Stomach (tissue), 9 donors: Measurements from ENCODE around the gene CHKB. TPM values are rescaled to one million over a fixed set of nuclear protein-coding genes. Genes with fewer than 3 reads are reported as not detected.

ENCODE experiments used
- DNase-seq, 2 donors: peaks; one replicate each; pipeline versions ENCODE4 v3.0.0 to v3.0.0-alpha.2; 2013 to 2019
- H3K27ac ChIP-seq, 5 donors: fragments of 200-600 bp in 4 of 5; sonication (generic) in 4 of 5; one replicate each; pipeline ENCODE4 v1.5.1; 2013 to 2019; ENCODE audit warnings: mild to moderate bottlenecking in 1 of 5, moderate library complexity in 1 of 5
- H3K27me3 ChIP-seq, 3 donors: fragments of 200-600 bp; sonication (generic); one replicate each; pipeline ENCODE4 v1.5.1; 2017 to 2019; ENCODE audit warnings: mixed run types in 1 of 3
- H3K36me3 ChIP-seq, 4 donors: fragments of 200-600 bp; sonication (generic); 1 replicate in 3 of 4; 2 replicates in 1 of 4; pipeline ENCODE4 v1.5.1; 2016 to 2019
- H3K4me1 ChIP-seq, 4 donors: fragments of 200-600 bp; sonication (generic); one replicate each; pipeline ENCODE4 v1.5.1; 2016 to 2019
- H3K4me3 ChIP-seq, 4 donors: fragments of 200-600 bp; sonication (generic) in 3 of 4; one replicate each; pipeline ENCODE4 v1.5.1; 2016 to 2019; ENCODE audit warnings: mild to moderate bottlenecking in 1 of 4
- H3K9me3 ChIP-seq, 4 donors: fragments of 200-600 bp; sonication (generic); one replicate each; pipeline ENCODE4 v1.5.1; 2016 to 2019
- CTCF ChIP-seq, 7 experiments: fragments of 450-650 bp in 4 of 7; fragments of 200-600 bp in 3 of 7; sonication (generic) in 3 of 7; IDR thresholded peaks; one replicate each; pipeline ENCODE4 v1.5.1; 2016 to 2019; ENCODE audit warnings: antibody characterized with exemption in 7 of 7, control low read depth in 2 of 7, mild to moderate bottlenecking in 1 of 7
- EP300 ChIP-seq: sonication (generic); formaldehyde crosslinking; IDR thresholded peaks from one replicate; pipeline ENCODE4 v1.6.1; 2017; ENCODE audit warnings: antibody characterized with exemption
- POLR2A ChIP-seq, 4 donors: fragments of 450-650 bp; IDR thresholded peaks; one replicate each; pipeline ENCODE4 v1.6.1; 2016; ENCODE audit warnings: antibody characterized with exemption in 4 of 4, control low read depth in 2 of 4, mild to moderate bottlenecking in 1 of 4, moderate library complexity in 1 of 4
- POLR2AphosphoS5 ChIP-seq, 3 donors: sonication (generic); formaldehyde crosslinking; IDR thresholded peaks; one replicate each; pipeline ENCODE4 v1.6.1; 2016; ENCODE audit warnings: antibody characterized with exemption in 3 of 3
- WGBS, 5 donors: extraction: QIAGEN DNeasy Blood & Tissue Kit in 3 of 5; methylation state at CpG; one replicate each; pipeline versions ENCODE4 v1.1.5 to v1.1.7; 2013 to 2018; 5-methylcytosine and 5-hydroxymethylcytosine counted together
- intact Hi-C: fragments of 100-400 bp; cut with DNase I; formaldehyde crosslinking; loops from one replicate; pipeline ENCODE4 v1.15.1; 2023; ENCODE audit warnings: low total_unique reads
- polyA plus RNA-seq, 3 donors: library from polyadenylated mRNA; stranded (reverse); fragments of 200-250 nt; gene quantifications; one replicate each; pipeline ENCODE4 v1.2.3, GENCODE V29; 2013
- total RNA-seq, 5 donors: library from RNA; depleted of rRNA; stranded (reverse); fragments of >200 nt; gene quantifications; one replicate each; pipeline versions ENCODE4 v1.1.0 to v1.2.3, GENCODE V29; 2014 to 2016
- donor health status: healthy with polysubstance abuse.
- donor health status: Bipolar disorder and iron deficiency.
- donor health status: healthy.

The CHKB gene
- total and polyA plus RNA-seq, 8 donors: 31.9 to 283 (median 118) TPM

- no peak for DNase-seq
- intact Hi-C loops: no loop called here
- 86 to 92% (median 89%) methylated on average over 10 to 13 of the region's 13 CpGs for WGBS, 5 donors
Observed at GRCh38 chr22:50569896-50570535, 12.6 kb downstream of the CHKB start.

GRCh38 chr22:50569041-50569459 is 13.6 kb downstream of the CHKB start:
- TF ChIP-seq POLR2A (IDR thresholded peaks at IDR 0.05) (no peak), CTCF (IDR thresholded peaks at IDR 0.05) (no peak), EP300 (no peak), POLR2AphosphoS5 (IDR thresholded peaks at IDR 0.05) (peak in 1 of 3 donors; percentile 33)
- WGBS, 5 donors: 36 to 55% (median 44%) methylated on average over 8 of the region's 8 CpGs
- peak; percentile 74 to 82 for DNase-seq

More at GRCh38 chr22:50569896-50570535, 12.6 kb downstream of the CHKB start:
- no peaks in the 10 kb centered on the region for H3K9me3 ChIP-seq
- no peak for TF ChIP-seq POLR2AphosphoS5 (IDR thresholded peaks at IDR 0.05)
- no peak for TF ChIP-seq CTCF (IDR thresholded peaks at IDR 0.05)
- no peak for TF ChIP-seq POLR2A (IDR thresholded peaks at IDR 0.05)
- no peak for TF ChIP-seq EP300
- H3K36me3 ChIP-seq: peaks cover 3 to 50% (median 29%) of the 10 kb centered on the region in 4 donors
- peaks cover 5 to 39% (median 15%) of the 10 kb centered on the region in 4 donors for H3K4me1 ChIP-seq
- peak overlapping the region; percentile 66 to 79 (median 76) for H3K27ac ChIP-seq
- no peaks in the 10 kb centered on the region for H3K27me3 ChIP-seq
- no peak overlapping the region for H3K4me3 ChIP-seq

GRCh38 chr22:50568626-50569025 is 14.0 kb downstream of the CHKB start:
- no peak overlapping the region for H3K4me3 ChIP-seq
- DNase-seq: peak; percentile 68 to 90
- H3K27ac ChIP-seq: peak overlapping the region; percentile 66 to 79 (median 76)
- WGBS, 5 donors: 49 to 69% (median 53%) methylated on average over 5 to 7 of the region's 7 CpGs
- H3K9me3 ChIP-seq: no peaks in the 10 kb centered on the region
- H3K36me3 ChIP-seq: peaks cover 3 to 40% (median 26%) of the 10 kb centered on the region in 4 donors
- no peak for TF ChIP-seq CTCF (IDR thresholded peaks at IDR 0.05)
- TF ChIP-seq POLR2A (IDR thresholded peaks at IDR 0.05): no peak
- TF ChIP-seq POLR2AphosphoS5 (IDR thresholded peaks at IDR 0.05): peak in 2 of 3 donors; percentile 41 to 46
- TF ChIP-seq EP300: no peak
- H3K4me1 ChIP-seq: peaks cover 9 to 48% (median 24%) of the 10 kb centered on the region in 4 donors
- H3K27me3 ChIP-seq: no peaks in the 10 kb centered on the region
- intact Hi-C loops: no loop called here

More at GRCh38 chr22:50569041-50569459, 13.6 kb downstream of the CHKB start:
- intact Hi-C loops: no loop called here
- peaks cover 3 to 44% (median 28%) of the 10 kb centered on the region in 4 donors for H3K36me3 ChIP-seq
- H3K27ac ChIP-seq: peak overlapping the region; percentile 66 to 79 (median 76)
- no peaks in the 10 kb centered on the region for H3K27me3 ChIP-seq
- H3K9me3 ChIP-seq: no peaks in the 10 kb centered on the region
- peaks cover 5 to 43% (median 20%) of the 10 kb centered on the region in 4 donors for H3K4me1 ChIP-seq
- no peak overlapping the region for H3K4me3 ChIP-seq

- peaks cover 14 to 56% (median 29%) of the 10 kb centered on the region in 4 donors for H3K4me1 ChIP-seq
- no peaks in the 10 kb centered on the region for H3K27me3 ChIP-seq
- H3K4me3 ChIP-seq: no peak overlapping the region
- H3K27ac ChIP-seq: peak overlapping the region in 4 of 5 donors; percentile 66 to 79 (median 77)
- DNase-seq: no peak
- WGBS, 5 donors: 86 to 96% (median 93%) methylated on average over 7 of the region's 7 CpGs
- H3K9me3 ChIP-seq: no peaks in the 10 kb centered on the region
- peaks cover 3 to 31% (median 22%) of the 10 kb centered on the region in 4 donors for H3K36me3 ChIP-seq
- TF ChIP-seq POLR2A (IDR thresholded peaks at IDR 0.05): no peak
- no peak for TF ChIP-seq EP300
- no peak for TF ChIP-seq CTCF (IDR thresholded peaks at IDR 0.05)
- no peak for TF ChIP-seq POLR2AphosphoS5 (IDR thresholded peaks at IDR 0.05)
- intact Hi-C loops: no loop called here
Observed at GRCh38 chr22:50567721-50568252, 14.9 kb downstream of the CHKB start.
